T-helper 1 cell treated with Interleukin-12 subunit alpha and Interleukin-12 subunit beta and Interleukin-4 antibody, amounts not matched to agents 30 μg/mL and 1 μg/mL, for 36 hours (primary cell): Measurements from ENCODE around the gene AP1AR.
A peak's percentile ranks its signal among the peaks of the same experiment; 100 is the strongest.

Source experiments
- H3K27ac Mint-ChIP-seq: one replicate; pipeline ENCODE4 v1.8.0; 2021; ENCODE audit warnings: mild to moderate bottlenecking, mixed read lengths
- H3K27me3 Mint-ChIP-seq: one replicate; pipeline ENCODE4 v1.8.0; 2021; ENCODE audit warnings: low read depth, mixed read lengths
- H3K36me3 Mint-ChIP-seq: one replicate; pipeline ENCODE4 v1.8.0; 2021; ENCODE audit warnings: low read depth, mixed read lengths
- H3K4me1 Mint-ChIP-seq: one replicate; pipeline ENCODE4 v1.8.0; 2021; ENCODE audit warnings: low read depth, mixed read lengths
- H3K4me3 Mint-ChIP-seq: one replicate; pipeline ENCODE4 v1.8.0; 2021; ENCODE audit warnings: mild to moderate bottlenecking, moderate library complexity, mixed read lengths
- H3K9me3 Mint-ChIP-seq: one replicate; pipeline ENCODE4 v1.8.0; 2021; ENCODE audit warnings: mixed read lengths

The AP1AR gene, protein sequence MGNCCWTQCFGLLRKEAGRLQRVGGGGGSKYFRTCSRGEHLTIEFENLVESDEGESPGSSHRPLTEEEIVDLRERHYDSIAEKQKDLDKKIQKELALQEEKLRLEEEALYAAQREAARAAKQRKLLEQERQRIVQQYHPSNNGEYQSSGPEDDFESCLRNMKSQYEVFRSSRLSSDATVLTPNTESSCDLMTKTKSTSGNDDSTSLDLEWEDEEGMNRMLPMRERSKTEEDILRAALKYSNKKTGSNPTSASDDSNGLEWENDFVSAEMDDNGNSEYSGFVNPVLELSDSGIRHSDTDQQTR

DNA sequence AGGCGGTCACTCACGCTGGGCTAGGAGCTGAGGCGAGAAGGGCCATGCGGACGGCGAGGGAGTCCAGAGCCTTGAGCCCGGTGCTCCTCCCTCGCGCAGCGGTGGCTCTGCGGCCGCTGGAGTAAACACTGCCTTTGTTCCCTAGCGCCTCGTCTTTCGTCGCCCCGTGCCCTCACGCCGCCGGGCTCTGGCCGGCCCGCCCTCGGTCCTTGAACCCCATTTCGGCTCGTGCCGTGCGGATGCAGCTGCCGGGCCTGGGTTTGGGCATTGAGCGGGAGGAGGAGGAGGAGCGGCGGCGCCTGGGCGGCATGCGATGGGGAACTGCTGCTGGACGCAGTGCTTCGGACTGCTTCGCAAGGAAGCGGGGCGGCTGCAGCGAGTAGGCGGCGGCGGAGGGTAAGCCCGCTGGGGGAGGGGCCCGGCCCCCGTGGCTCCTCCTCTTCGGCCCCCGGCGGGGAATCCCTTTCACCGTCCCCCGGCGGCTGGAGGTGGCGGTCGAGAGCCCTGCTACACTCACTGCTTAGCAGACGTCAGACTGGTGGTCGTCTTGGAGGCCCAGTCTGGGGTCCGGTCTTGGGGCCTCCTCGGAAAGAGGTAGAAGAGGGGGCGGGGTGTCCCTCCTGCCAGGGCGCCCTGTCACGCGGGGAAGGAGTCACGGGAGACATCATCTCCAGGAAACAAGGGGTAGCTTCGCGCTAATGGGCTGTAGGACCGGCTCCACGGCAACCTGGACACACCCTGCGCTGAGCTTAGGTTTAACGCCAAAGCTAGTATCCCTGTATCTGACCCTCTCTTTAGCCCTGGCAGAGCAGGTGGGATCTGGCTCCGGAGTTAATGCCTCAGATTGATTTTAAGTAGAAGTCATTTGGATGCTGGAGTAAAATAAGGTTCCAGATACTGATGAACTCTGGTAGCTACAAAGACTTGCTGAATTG lies at the start of gene AP1AR:
TSS of gene AP1AR (plus strand) at position 9 of the 935 bp plus-strand sequence. CDS start at position 314, 305 bp downstream.
- Mint-ChIP-seq H3K9me3 (no peaks in the 10 kb centered on the region), H3K36me3 (no peaks in the 10 kb centered on the region), H3K27ac (peak within 1 kb of the TSS; percentile 95), H3K4me1 (peaks cover 30% of the 10 kb centered on the region), H3K27me3 (no peaks in the 10 kb centered on the region), H3K4me3 (peak within 1 kb of the TSS; percentile 86)

- H3K9me3 Mint-ChIP-seq = no peaks in the 10 kb centered on the region
- no peak overlapping the region for H3K27ac Mint-ChIP-seq
- no peaks in the 10 kb centered on the region for H3K27me3 Mint-ChIP-seq
- peaks cover 26% of the 10 kb centered on the region for H3K4me1 Mint-ChIP-seq
- H3K4me3 Mint-ChIP-seq = no peak overlapping the region
- peaks cover 15% of the 10 kb centered on the region for H3K36me3 Mint-ChIP-seq
Measured at GRCh38 chr4:112182604-112183003, 49.0 kb upstream of the AP1AR start.

DNA sequence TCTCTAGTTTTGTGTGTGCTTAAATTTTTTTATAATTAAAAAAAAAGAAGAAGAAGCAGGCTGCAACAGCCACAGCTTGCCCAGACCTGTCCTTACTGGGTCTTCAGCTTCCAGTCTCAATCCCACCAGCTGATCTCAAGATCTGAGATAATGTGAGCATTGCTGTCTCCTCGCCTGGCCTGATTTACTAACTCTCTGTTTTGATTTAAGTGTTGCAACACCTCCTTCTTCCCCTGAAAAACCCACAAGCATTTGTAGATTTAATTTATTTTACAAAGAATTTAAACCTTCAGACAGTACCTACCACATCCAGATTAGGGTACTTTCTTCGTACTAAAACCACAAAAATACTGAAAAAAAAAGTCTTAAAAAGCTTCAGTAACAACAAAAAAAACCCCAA lies 48.3 kb upstream of the AP1AR start:
- H3K27ac Mint-ChIP-seq = peak overlapping the region; percentile 60
- H3K4me1 Mint-ChIP-seq = peaks cover 26% of the 10 kb centered on the region
- no peaks in the 10 kb centered on the region for H3K27me3 Mint-ChIP-seq
- H3K9me3 Mint-ChIP-seq = no peaks in the 10 kb centered on the region
- H3K4me3 Mint-ChIP-seq = peak overlapping the region; percentile 34
- peaks cover 15% of the 10 kb centered on the region for H3K36me3 Mint-ChIP-seq

GRCh38 chr4:112184438-112184837 lies 47.1 kb upstream of the AP1AR start:
- H3K9me3 Mint-ChIP-seq = no peaks in the 10 kb centered on the region
- H3K4me1 Mint-ChIP-seq = peaks cover 23% of the 10 kb centered on the region
- H3K27ac Mint-ChIP-seq = no peak overlapping the region
- H3K27me3 Mint-ChIP-seq = no peaks in the 10 kb centered on the region
- no peak overlapping the region for H3K4me3 Mint-ChIP-seq
- H3K36me3 Mint-ChIP-seq = peaks cover 11% of the 10 kb centered on the region

DNA sequence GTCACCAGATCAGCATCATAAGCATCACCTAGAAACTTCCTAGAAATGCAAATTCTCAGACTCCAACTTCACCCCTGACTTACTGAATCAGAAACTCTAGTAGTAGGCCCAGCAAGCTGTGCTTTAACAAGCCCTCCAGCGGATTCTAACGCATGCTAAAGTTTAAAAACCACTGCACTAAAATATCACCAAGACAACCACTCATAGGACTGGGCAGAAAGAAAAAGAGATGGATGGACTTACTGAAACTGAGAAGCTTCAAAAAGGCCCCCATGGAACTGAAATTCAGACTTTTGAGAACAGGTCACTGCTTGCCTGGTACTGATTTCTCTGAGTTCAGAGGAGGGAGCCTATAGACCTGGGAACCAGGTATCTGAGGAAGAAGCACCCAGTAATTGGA lies 46.3 kb upstream of the AP1AR start:
- H3K36me3 Mint-ChIP-seq = peaks cover 11% of the 10 kb centered on the region
- H3K4me3 Mint-ChIP-seq = no peak overlapping the region
- H3K27me3 Mint-ChIP-seq = no peaks in the 10 kb centered on the region
- H3K27ac Mint-ChIP-seq = no peak overlapping the region
- H3K4me1 Mint-ChIP-seq = peaks cover 23% of the 10 kb centered on the region
- no peaks in the 10 kb centered on the region for H3K9me3 Mint-ChIP-seq

- Mint-ChIP-seq H3K4me1 (peaks cover 23% of the 10 kb centered on the region), H3K4me3 (no peak overlapping the region), H3K9me3 (no peaks in the 10 kb centered on the region), H3K27ac (no peak overlapping the region), H3K36me3 (peaks cover 14% of the 10 kb centered on the region), H3K27me3 (no peaks in the 10 kb centered on the region)
Measured at GRCh38 chr4:112185740-112186670, 45.6 kb upstream of the AP1AR start.

DNA sequence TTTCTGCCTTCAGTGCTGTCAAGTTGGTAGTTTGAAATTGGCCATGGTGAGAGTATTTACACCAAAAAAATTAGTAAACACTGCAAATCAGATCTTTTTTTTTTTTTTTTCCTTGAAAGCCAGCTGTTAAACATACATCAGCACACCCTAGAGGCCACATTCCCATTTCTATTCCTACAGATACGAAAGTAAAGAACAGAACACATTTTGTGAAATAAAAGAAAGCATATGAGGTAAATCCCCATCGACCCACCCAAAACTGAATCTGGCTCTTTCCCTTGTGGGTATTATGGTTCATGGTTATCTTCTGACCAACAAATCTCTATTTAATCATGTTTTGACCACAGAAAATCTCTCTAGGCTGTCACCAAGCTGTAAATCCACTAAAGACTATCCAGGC lies 41.8 kb upstream of the AP1AR start:
- peaks cover 2% of the 10 kb centered on the region for H3K4me1 Mint-ChIP-seq
- H3K27ac Mint-ChIP-seq = no peak overlapping the region
- peaks cover 6% of the 10 kb centered on the region for H3K36me3 Mint-ChIP-seq
- H3K9me3 Mint-ChIP-seq = no peaks in the 10 kb centered on the region
- H3K27me3 Mint-ChIP-seq = no peaks in the 10 kb centered on the region
- H3K4me3 Mint-ChIP-seq = no peak overlapping the region

DNA sequence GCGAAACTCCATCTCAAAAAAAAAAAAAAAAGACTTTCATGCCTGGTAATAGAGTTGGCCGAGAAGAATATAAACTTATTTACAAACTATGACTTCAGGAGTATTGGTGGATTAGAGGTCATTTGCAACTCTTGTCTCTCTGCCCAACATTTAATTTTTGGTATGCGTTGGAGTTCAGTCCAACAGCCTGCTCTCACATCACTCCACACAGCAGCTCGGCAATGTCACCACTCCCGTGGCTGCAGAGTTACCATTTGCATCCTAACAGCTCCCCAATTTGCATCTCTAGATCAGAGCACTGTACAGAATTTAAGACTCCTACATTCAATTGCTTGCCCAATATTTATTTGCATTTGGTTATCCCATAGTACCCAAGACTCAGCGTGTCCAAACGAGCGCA lies 40.9 kb upstream of the AP1AR start:
- Mint-ChIP-seq H3K9me3 (no peaks in the 10 kb centered on the region), H3K4me3 (no peak overlapping the region), H3K4me1 (no peaks in the 10 kb centered on the region), H3K27me3 (no peaks in the 10 kb centered on the region), H3K27ac (no peak overlapping the region), H3K36me3 (peaks cover 3% of the 10 kb centered on the region)

DNA sequence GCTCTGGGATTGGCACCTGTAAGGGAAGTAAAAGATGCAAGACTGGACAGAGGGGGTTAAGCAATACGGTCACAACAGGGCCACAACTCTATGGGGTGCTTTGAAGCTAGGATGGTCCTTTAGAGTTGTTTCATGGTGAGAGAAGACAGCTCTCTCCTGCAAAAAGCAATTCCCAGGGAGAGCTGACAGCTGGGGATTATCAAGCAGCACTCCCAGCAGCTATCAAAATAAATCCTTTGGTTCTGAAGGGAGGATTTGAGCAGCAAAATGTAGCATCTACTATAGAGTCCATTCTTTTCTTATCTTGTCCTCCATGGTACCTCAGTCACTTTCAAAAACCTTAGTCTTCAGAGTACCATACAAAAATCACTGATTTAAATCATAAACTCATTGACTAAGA lies 35.1 kb upstream of the AP1AR start:
- Mint-ChIP-seq H3K4me3 (no peak overlapping the region), H3K9me3 (no peaks in the 10 kb centered on the region), H3K36me3 (no peaks in the 10 kb centered on the region), H3K27ac (no peak overlapping the region), H3K4me1 (peaks cover 15% of the 10 kb centered on the region), H3K27me3 (no peaks in the 10 kb centered on the region)

DNA sequence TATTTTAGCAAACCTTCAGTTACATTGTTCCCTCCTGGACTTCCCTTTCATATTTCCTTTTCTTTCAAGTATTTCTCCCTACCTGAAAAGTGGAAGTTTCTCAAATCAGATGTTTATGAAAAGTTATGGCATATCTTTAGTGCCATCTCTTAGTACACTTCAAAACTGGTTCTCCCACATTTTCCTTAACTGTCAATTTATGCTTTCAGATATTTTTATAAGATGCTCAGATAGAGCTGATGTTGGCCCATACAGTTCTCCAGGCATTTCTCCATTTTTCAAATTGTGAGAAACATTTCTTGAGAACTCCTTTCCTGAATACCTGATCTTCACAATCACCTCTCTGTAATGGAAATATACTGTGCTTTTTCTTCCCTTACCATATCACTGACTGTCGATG lies 32.5 kb upstream of the AP1AR start:
- Mint-ChIP-seq H3K27me3 (no peaks in the 10 kb centered on the region), H3K4me3 (no peak overlapping the region)

DNA sequence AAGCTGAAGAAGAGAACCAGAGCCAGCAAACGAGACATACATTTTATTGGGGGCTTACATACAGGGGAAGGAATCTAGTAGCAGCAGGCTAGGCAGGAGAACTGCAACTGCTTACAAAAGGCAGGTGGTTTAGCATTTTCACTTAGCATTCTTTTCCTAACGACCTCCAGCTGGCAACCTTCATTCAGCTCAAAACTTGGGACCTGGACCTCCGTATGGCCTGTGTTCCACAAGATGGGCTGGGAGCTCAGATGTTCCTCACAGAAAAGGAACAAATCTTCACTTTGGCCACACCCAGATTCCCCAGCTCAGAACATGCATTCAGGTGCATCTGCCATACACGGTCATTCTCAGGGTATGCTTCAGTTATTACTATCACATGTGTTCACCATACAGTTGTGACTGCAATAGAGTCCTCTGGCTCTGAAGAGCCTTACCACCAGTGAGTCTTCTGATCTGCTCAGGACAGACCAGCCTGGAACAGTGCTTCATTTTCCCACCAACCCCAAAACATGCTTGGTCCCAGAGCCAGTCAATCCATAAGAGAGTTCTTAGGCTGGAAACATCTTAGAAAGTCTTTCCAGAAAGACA lies 29.6 kb upstream of the AP1AR start:
- Mint-ChIP-seq H3K9me3 (no peaks in the 10 kb centered on the region), H3K4me3 (no peak overlapping the region), H3K27ac (no peak overlapping the region), H3K4me1 (peaks cover 15% of the 10 kb centered on the region), H3K27me3 (no peaks in the 10 kb centered on the region), H3K36me3 (no peaks in the 10 kb centered on the region)

More for the DNA sequence above, 32.5 kb upstream of the AP1AR start:
- H3K36me3 Mint-ChIP-seq = no peaks in the 10 kb centered on the region
- H3K9me3 Mint-ChIP-seq = no peaks in the 10 kb centered on the region
- H3K4me1 Mint-ChIP-seq = peaks cover 15% of the 10 kb centered on the region
- no peak overlapping the region for H3K27ac Mint-ChIP-seq

DNA sequence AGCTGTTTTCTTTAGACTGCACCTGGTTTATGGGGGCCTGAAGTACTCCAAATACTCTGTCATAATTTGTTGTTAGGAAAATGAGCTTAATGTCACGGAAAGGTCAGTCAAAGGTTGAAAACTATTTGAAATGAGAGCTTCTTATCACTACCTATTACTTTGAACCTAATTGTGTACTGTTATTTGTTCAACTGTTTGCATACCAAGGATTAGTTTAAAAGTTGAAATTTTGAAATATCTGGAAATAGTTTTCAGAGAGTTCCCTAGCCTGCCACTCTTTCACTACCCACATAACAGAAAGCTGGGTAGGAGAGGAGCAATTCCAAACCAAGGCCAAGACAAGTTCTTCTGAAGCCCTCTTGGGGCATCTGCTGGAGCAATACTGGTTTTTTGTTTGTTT lies 28.0 kb upstream of the AP1AR start:
- H3K4me3 Mint-ChIP-seq = no peak overlapping the region
- H3K27ac Mint-ChIP-seq = no peak overlapping the region
- no peaks in the 10 kb centered on the region for H3K27me3 Mint-ChIP-seq
- H3K9me3 Mint-ChIP-seq = no peaks in the 10 kb centered on the region
- no peaks in the 10 kb centered on the region for H3K36me3 Mint-ChIP-seq
- H3K4me1 Mint-ChIP-seq = peaks cover 15% of the 10 kb centered on the region

- H3K27ac Mint-ChIP-seq = no peak overlapping the region
- no peaks in the 10 kb centered on the region for H3K9me3 Mint-ChIP-seq
- no peaks in the 10 kb centered on the region for H3K36me3 Mint-ChIP-seq
- peaks cover 6% of the 10 kb centered on the region for H3K27me3 Mint-ChIP-seq
- H3K4me1 Mint-ChIP-seq = no peaks in the 10 kb centered on the region
- H3K4me3 Mint-ChIP-seq = no peak overlapping the region
Measured at GRCh38 chr4:112206431-112206830, 25.2 kb upstream of the AP1AR start.
